ENCODE measurements around the gene DAB2.

The DAB2 gene

GRCh38 chr5:39424736-39425637 is at the start of gene DAB2:
DAB2 (minus strand) TSS chr5:39424980; CDS start chr5:39394320, 30,660 bp downstream.
- peak; percentile 23 to 34 for DNase-seq

- DNase-seq = no peak
Observed at GRCh38 chr5:39473156-39473775, 48.5 kb upstream of the DAB2 start.

GRCh38 chr5:39471836-39472508 is 47.2 kb upstream of the DAB2 start:
- DNase-seq = no peak

GRCh38 chr5:39470811-39471210 is 46.0 kb upstream of the DAB2 start:
- DNase-seq = no peak

GRCh38 chr5:39469777-39470415 is 45.1 kb upstream of the DAB2 start:
- DNase-seq = no peak

- DNase-seq = no peak
Observed at GRCh38 chr5:39469176-39469575, 44.4 kb upstream of the DAB2 start.

- no peak for DNase-seq
Observed at GRCh38 chr5:39466846-39467245, 42.1 kb upstream of the DAB2 start.

- DNase-seq = no peak
Observed at GRCh38 chr5:39465843-39466242, 41.1 kb upstream of the DAB2 start.

GRCh38 chr5:39465097-39465496 is 40.3 kb upstream of the DAB2 start:
- no peak for DNase-seq

GRCh38 chr5:39464088-39464487 is 39.3 kb upstream of the DAB2 start:
- DNase-seq = no peak

- no peak for DNase-seq
Observed at GRCh38 chr5:39462211-39462610, 37.4 kb upstream of the DAB2 start.

- no peak for DNase-seq
Observed at GRCh38 chr5:39461007-39461682, 36.4 kb upstream of the DAB2 start.

- DNase-seq = no peak
Observed at GRCh38 chr5:39459907-39460306, 35.1 kb upstream of the DAB2 start.

GRCh38 chr5:39459071-39459470 is 34.3 kb upstream of the DAB2 start:
- no peak for DNase-seq

GRCh38 chr5:39455645-39456044 is 30.9 kb upstream of the DAB2 start:
- no peak for DNase-seq

- DNase-seq = no peak
Observed at GRCh38 chr5:39453606-39454005, 28.8 kb upstream of the DAB2 start.

GRCh38 chr5:39452846-39453245 is 28.1 kb upstream of the DAB2 start:
- no peak for DNase-seq

- DNase-seq = no peak
Observed at GRCh38 chr5:39451276-39451941, 26.6 kb upstream of the DAB2 start.

- no peak for DNase-seq
Observed at GRCh38 chr5:39450487-39450886, 25.7 kb upstream of the DAB2 start.

GRCh38 chr5:39449591-39449990 is 24.8 kb upstream of the DAB2 start:
- DNase-seq = no peak

GRCh38 chr5:39448506-39449128 is 23.8 kb upstream of the DAB2 start:
- DNase-seq = no peak

- DNase-seq = no peak
Observed at GRCh38 chr5:39447968-39448367, 23.2 kb upstream of the DAB2 start.

Measured in stimulated activated CD4-positive, alpha-beta T cell treated with anti-CD3 and anti-CD28 coated beads, Interleukin-2, amount 100 ng/mL, for 48 hours (primary cell).